GM11168 (cell line): ENCODE measurements around the gene LST1.

ENCODE experiments used
- in situ Hi-C: fragments of 300-500 bp; cut with MboI; formaldehyde crosslinking; loops from one replicate; pipeline ENCODE4 v1.12.0; 2022; ENCODE audit warnings: low sequenced_read_pairs; ENCODE audit not compliant: unreplicated experiment

LST1 gene

GRCh38 chr6:31558631-31559500 lies 27.2 kb upstream of the LST1 start:
- in situ Hi-C loops: no loop called here

DNA sequence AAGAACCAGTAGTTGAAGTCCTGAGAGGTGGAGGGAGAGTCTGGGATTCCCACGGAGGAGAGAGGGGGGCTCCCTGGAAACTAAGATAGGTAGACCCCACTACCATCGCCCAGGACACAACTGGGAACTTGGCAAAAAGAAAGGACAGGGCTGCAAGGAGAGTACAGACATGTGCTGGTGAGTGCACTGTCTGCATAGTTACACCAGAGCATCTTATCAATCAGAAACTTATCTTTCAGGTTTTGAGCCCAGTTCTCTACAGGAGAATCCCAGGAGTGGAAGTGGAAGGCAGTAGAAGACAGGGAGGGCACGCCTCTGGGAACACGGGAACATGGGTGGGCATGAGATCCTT lies 26.5 kb upstream of the LST1 start:
- in situ Hi-C loops: no loop called here

GRCh38 chr6:31559958-31560696 lies 25.9 kb upstream of the LST1 start:
- in situ Hi-C loops: no loop called here

DNA sequence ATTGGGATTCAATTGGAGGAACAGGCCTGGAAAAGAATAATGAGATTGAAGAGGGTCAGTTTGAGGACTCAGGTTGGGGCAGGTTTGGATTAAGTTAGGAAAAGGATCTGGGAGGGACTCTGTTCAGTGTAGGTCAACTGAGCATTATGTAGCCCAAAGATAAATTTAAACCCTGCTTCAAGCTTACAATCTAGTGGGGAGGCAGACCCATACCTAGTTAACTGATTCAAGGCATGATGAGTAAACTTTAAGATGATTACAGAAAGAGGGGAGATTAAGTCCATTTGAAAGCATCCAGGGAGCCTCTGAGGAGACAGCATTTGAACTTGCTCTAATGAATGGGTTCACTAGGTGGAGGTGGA lies 25.4 kb upstream of the LST1 start:
- in situ Hi-C loops: no loop called here

- in situ Hi-C loops: no loop called here
Measured at GRCh38 chr6:31567531-31568370, 18.3 kb upstream of the LST1 start.

DNA sequence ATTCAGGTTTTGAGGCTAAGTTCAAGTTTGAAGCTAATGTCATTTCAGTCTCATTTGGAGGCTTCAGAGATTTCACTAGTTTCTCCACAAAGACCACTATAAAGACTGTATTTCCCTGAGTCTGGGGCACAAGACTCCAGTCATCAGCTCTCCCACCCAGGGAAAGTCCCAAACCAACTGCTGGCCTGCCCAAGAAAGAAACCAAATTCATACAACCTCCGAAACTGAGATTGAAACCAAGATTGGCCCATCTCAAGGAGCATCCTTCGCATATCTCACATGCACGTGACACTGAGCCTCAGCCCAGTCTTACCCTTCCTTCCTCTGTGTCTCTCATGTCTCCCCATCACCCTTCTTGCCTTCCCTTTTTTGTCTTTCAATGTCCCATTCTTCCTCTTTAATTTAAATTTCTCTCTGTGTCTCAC lies 17.5 kb upstream of the LST1 start:
- in situ Hi-C loops: no loop called here

DNA sequence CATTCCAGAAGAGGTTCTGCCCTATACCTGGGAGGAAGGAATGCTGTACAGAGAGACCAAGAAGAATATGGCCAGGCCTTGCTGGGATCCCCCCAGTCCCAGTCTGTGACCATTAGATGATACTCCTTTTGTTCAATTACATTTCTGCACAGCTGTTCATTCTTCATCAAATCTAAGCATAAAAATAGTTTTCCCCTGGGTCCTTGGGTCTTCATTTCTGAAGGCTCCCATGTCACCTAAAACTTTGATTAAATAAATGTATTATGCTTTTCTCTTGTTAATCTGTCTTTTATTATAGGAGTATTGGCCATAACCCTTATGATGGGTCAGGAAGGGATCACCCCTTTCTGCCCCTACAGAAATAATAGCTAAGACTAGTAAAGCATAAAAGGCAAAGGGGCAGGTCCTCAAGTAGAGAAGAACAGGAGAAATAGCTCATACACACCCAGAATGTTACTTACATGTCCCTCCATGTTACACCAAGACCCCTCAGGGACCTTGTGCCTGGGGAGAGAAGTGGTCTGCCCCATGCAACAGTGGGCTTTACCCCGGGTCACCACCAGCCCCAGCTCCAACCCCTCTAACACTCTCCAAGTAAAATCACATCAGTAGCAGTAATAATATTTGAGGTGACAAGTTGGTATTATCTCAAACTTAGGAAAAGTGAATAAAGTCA lies 16.1 kb upstream of the LST1 start:
- in situ Hi-C loops: no loop called here

- in situ Hi-C loops: no loop called here
Measured at GRCh38 chr6:31572041-31572911, 13.8 kb upstream of the LST1 start, which contains the start of gene LTA. TSS of gene LTA (plus strand) at chr6:31572289. CDS start at chr6:31572743, 454 bp downstream.

GRCh38 chr6:31573239-31574105 lies 12.6 kb upstream of the LST1 start:
- in situ Hi-C loops: no loop called here

DNA sequence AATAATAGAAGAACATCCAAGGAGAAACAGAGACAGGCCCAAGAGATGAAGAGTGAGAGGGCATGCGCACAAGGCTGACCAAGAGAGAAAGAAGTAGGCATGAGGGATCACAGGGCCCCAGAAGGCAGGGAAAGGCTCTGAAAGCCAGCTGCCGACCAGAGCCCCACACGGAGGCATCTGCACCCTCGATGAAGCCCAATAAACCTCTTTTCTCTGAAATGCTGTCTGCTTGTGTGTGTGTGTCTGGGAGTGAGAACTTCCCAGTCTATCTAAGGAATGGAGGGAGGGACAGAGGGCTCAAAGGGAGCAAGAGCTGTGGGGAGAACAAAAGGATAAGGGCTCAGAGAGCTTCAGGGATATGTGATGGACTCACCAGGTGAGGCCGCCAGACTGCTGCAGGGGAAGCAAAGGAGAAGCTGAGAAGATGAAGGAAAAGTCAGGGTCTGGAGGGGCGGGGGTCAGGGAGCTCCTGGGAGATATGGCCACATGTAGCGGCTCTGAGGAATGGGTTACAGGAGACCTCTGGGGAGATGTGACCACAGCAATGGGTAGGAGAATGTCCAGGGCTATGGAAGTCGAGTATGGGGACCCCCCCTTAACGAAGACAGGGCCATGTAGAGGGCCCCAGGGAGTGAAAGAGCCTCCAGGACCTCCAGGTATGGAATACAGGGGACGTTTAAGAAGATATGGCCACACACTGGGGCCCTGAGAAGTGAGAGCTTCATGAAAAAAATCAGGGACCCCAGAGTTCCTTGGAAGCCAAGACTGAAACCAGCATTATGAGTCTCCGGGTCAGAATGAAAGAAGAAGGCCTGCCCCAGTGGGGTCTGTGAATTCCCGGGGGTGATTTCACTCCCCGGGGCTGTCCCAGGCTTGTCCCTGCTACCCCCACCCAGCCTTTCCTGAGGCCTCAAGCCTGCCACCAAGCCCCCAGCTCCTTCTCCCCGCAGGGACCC lies 11.7 kb upstream of the LST1 start:
- in situ Hi-C loops: no loop called here

GRCh38 chr6:31575335-31575901 lies 10.7 kb upstream of the LST1 start, which contains the start of gene TNF:
TSS of gene TNF (plus strand) at chr6:31575565. CDS start at chr6:31575742, 177 bp downstream.
- in situ Hi-C loops: no loop called here

DNA sequence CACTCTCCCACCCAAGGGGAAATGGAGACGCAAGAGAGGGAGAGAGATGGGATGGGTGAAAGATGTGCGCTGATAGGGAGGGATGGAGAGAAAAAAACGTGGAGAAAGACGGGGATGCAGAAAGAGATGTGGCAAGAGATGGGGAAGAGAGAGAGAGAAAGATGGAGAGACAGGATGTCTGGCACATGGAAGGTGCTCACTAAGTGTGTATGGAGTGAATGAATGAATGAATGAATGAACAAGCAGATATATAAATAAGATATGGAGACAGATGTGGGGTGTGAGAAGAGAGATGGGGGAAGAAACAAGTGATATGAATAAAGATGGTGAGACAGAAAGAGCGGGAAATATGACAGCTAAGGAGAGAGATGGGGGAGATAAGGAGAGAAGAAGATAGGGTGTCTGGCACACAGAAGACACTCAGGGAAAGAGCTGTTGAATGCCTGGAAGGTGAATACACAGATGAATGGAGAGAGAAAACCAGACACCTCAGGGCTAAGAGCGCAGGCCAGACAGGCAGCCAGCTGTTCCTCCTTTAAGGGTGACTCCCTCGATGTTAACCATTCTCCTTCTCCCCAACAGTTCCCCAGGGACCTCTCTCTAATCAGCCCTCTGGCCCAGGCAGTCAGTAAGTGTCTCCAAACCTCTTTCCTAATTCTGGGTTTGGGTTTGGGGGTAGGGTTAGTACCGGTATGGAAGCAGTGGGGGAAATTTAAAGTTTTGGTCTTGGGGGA lies 10.0 kb upstream of the LST1 start:
- in situ Hi-C loops: no loop called here

DNA sequence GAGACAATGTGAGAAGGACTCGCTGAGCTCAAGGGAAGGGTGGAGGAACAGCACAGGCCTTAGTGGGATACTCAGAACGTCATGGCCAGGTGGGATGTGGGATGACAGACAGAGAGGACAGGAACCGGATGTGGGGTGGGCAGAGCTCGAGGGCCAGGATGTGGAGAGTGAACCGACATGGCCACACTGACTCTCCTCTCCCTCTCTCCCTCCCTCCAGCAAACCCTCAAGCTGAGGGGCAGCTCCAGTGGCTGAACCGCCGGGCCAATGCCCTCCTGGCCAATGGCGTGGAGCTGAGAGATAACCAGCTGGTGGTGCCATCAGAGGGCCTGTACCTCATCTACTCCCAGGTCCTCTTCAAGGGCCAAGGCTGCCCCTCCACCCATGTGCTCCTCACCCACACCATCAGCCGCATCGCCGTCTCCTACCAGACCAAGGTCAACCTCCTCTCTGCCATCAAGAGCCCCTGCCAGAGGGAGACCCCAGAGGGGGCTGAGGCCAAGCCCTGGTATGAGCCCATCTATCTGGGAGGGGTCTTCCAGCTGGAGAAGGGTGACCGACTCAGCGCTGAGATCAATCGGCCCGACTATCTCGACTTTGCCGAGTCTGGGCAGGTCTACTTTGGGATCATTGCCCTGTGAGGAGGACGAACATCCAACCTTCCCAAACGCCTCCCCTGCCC lies 9.0 kb upstream of the LST1 start:
- in situ Hi-C loops: no loop called here

DNA sequence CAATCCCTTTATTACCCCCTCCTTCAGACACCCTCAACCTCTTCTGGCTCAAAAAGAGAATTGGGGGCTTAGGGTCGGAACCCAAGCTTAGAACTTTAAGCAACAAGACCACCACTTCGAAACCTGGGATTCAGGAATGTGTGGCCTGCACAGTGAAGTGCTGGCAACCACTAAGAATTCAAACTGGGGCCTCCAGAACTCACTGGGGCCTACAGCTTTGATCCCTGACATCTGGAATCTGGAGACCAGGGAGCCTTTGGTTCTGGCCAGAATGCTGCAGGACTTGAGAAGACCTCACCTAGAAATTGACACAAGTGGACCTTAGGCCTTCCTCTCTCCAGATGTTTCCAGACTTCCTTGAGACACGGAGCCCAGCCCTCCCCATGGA lies 8.5 kb upstream of the LST1 start:
- in situ Hi-C loops: no loop called here
